Tibial nerve (tissue), 4 donors: ENCODE results near the gene FRK. TPM values are rescaled to one million over a fixed set of nuclear protein-coding genes. Genes with fewer than 3 reads are reported as not detected.
"Not testable (repeated sequence)": the region's sequence is repeated elsewhere in the genome, so short reads cannot be mapped to it uniquely, and the experiment has no call there.

Experiments
- DNase-seq, 2 donors: peaks; one replicate each; pipeline ENCODE4 v3.0.0-alpha.2; 2019; ENCODE audit warnings: low spot score in 2 of 2
- H3K27ac ChIP-seq, 4 donors: fragments of 200-600 bp; sonication (generic) in 3 of 4; one replicate each; pipeline ENCODE4 v1.5.1; 2017 to 2019; ENCODE audit warnings: mild to moderate bottlenecking in 1 of 4
- H3K27me3 ChIP-seq, 2 donors: fragments of 200-600 bp; sonication (generic) in 1 of 2; one replicate each; pipeline versions ENCODE4 v1.5.1 to v1.6.0; 2017 to 2019
- H3K36me3 ChIP-seq, 3 donors: fragments of 200-600 bp; sonication (generic); one replicate each; pipeline ENCODE4 v1.5.1; 2018 to 2019
- H3K4me1 ChIP-seq, 4 donors: fragments of 200-600 bp; sonication (generic) in 3 of 4; one replicate each; pipeline ENCODE4 v1.5.1; 2017 to 2019
- H3K4me3 ChIP-seq, 4 donors: fragments of 200-600 bp; sonication (generic) in 3 of 4; one replicate each; pipeline ENCODE4 v1.5.1; 2017 to 2019; ENCODE audit warnings: mild to moderate bottlenecking in 1 of 4, moderate library complexity in 1 of 4
- H3K9me3 ChIP-seq, 4 donors: fragments of 200-600 bp; sonication (generic) in 3 of 4; one replicate each; pipeline ENCODE4 v1.5.1; 2017 to 2019
- EP300 ChIP-seq, 2 donors: sonication (generic); formaldehyde crosslinking; IDR thresholded peaks; one replicate each; pipeline ENCODE4 v1.6.1; 2017; ENCODE audit warnings: antibody characterized with exemption in 2 of 2, mild to moderate bottlenecking in 1 of 2
- POLR2A ChIP-seq, 2 donors: fragments of 450-650 bp; IDR thresholded peaks; one replicate each; pipeline ENCODE4 v1.6.1; 2017; ENCODE audit warnings: antibody characterized with exemption in 2 of 2, mild to moderate bottlenecking in 2 of 2, moderate library complexity in 2 of 2
- WGBS, 2 donors: methylation state at CpG; one replicate each; pipeline ENCODE4 v1.1.5; 2018; 5-methylcytosine and 5-hydroxymethylcytosine counted together
- total RNA-seq, 4 donors: library from RNA; depleted of rRNA; stranded (reverse); fragments of >200 nt; gene quantifications; one replicate each; pipeline ENCODE4 v1.1.0, GENCODE V29; 2016
- TF ChIP-seq, protein P1 (sequence below), 5 experiments: fragments of 200-600 bp in 3 of 5; fragments of 450-650 bp in 2 of 5; sonication (generic) in 3 of 5; IDR thresholded peaks; one replicate each; pipeline ENCODE4 v1.5.1; 2016 to 2019; ENCODE audit warnings: antibody characterized with exemption in 5 of 5, mild to moderate bottlenecking in 3 of 5, moderate library complexity in 2 of 5

The FRK gene
- total RNA-seq, 4 donors from 2014 or later: 0.78 to 1.3 (median 0.97) TPM

DNA sequence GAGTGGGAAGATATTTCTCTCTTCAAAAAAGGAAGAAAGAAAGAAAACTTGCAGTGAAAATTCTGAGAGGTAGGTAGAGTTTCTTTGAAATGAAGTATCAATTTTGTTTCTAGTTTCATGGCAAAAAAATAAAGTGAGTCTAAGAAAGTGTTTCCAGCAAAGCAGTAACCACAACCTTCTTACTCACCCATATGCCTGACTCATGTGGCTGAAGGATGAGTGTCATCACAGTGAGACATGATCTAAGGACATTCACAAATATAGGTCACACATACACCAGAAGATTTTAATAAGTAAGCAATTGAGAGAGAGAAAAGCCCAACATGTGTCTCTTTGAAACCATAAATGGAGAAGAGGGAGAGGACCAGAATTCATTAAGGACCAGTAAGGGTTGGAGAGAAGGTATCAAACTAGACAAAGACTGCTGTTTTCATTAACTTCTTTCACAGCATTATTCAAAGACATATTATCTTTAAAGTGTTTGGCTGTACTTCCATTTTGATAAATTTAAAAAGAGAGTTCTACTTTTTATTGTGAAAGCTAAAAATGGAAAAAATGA is 169.5 kb downstream of the FRK start:
- TF ChIP-seq, protein P1, sequence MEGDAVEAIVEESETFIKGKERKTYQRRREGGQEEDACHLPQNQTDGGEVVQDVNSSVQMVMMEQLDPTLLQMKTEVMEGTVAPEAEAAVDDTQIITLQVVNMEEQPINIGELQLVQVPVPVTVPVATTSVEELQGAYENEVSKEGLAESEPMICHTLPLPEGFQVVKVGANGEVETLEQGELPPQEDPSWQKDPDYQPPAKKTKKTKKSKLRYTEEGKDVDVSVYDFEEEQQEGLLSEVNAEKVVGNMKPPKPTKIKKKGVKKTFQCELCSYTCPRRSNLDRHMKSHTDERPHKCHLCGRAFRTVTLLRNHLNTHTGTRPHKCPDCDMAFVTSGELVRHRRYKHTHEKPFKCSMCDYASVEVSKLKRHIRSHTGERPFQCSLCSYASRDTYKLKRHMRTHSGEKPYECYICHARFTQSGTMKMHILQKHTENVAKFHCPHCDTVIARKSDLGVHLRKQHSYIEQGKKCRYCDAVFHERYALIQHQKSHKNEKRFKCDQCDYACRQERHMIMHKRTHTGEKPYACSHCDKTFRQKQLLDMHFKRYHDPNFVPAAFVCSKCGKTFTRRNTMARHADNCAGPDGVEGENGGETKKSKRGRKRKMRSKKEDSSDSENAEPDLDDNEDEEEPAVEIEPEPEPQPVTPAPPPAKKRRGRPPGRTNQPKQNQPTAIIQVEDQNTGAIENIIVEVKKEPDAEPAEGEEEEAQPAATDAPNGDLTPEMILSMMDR (IDR thresholded peaks at IDR 0.05): no peak
- TF ChIP-seq EP300 (IDR thresholded peaks at IDR 0.05) (no peak), POLR2A (IDR thresholded peaks at IDR 0.05) (no peak)
- no peak overlapping the region for H3K4me3 ChIP-seq
- DNase-seq: no peak

DNA sequence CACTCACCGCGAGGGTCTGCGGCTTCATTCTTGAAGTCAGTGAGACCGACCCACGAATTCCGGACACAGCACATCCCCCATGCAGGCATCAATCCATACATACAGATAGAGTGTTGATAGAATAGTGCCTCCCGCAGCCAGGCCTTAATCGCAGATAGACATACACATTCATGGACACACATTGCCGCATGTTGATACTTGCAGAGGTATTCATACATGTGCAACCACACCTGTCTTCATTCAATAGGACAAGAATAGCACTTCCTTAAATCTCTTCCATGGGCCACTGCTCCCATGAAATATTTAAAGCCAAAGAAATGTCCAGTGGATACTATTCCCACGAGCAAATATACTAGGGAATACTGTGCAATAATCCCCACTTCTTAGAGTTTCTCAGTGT is 170.5 kb downstream of the FRK start:
- 95% methylated on average over 10 of the region's 10 CpGs for WGBS, 2 donors
- no peak for TF ChIP-seq EP300 (IDR thresholded peaks at IDR 0.05)
- H3K4me1 ChIP-seq: no peaks in the 10 kb centered on the region
- no peaks in the 10 kb centered on the region for H3K36me3 ChIP-seq
- DNase-seq: no peak
- H3K27me3 ChIP-seq: no peaks in the 10 kb centered on the region
- no peak overlapping the region for H3K27ac ChIP-seq
- H3K9me3 ChIP-seq: no peaks in the 10 kb centered on the region
- no peak overlapping the region for H3K4me3 ChIP-seq

More for the DNA sequence above, 169.5 kb downstream of the FRK start:
- no peaks in the 10 kb centered on the region for H3K36me3 ChIP-seq
- no peak overlapping the region for H3K27ac ChIP-seq
- no peaks in the 10 kb centered on the region for H3K9me3 ChIP-seq
- no peaks in the 10 kb centered on the region for H3K27me3 ChIP-seq
- no peaks in the 10 kb centered on the region for H3K4me1 ChIP-seq

DNA sequence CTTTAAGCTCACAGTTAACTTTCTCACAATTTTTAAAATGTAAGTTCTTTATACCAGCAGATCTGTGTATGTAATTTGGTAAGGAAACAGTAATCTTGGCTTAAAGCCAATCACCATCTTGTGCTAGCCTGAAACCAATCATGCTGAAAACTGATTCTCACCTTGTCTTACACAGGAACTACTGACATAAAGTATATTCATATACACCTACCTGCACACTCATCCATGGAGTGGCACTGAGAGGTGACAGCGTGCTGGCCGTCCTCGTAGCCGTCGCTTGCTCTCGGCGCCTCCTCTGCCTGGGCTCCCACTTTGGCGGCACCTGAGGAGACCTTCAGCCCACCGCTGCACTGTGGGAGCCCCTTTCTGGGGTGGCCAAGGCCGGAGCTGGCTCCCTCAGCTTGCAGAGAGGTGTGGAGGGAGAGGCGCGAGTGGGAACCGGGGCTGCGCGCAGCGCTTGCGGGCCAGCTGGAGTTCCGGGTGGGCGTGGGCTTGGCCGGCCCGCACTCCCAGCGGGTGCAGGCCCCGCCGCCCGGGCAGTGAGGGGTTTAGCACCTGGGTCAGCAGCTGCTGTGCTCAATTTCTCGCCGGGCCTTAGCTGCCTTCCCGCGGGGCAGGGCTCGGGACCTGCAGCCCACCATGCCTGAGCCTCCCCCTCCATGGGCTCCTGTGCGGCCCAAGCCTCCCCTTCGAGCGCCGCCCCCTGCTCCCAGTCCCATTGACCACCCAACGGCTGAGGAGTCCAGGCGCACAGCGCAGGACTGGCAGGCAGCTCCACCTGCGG is 171.8 kb downstream of the FRK start:
- not testable (repeated sequence) for H3K27me3 ChIP-seq, H3K27ac ChIP-seq, H3K4me1 ChIP-seq, DNase-seq, H3K36me3 ChIP-seq, H3K9me3 ChIP-seq, H3K4me3 ChIP-seq
- 96 to 97% methylated on average over 8 to 22 of the region's 38 CpGs for WGBS, 2 donors

DNA sequence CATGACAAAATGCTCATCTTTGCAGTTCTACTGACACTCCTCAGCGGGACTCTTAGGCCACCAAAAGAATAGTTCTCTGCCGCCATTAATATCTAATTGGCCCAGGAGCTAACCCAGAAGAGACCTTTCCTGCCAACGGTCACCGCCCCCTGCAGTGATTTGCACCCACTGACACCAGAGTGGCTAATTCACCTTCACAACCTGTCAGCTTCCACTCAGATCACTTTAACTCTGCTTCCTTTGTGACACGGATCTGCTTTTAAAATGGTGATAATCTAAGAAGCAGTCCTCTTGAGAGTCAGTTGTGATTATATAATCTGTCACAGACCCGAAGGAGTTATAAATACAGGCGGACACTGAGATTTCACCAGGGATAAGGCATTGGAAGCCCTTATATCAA is 172.8 kb downstream of the FRK start:
- Histone ChIP-seq H3K4me3 (no peak overlapping the region), H3K27ac (no peak overlapping the region), H3K4me1 (no peaks in the 10 kb centered on the region), H3K27me3 (no peaks in the 10 kb centered on the region), H3K9me3 (no peaks in the 10 kb centered on the region), H3K36me3 (no peaks in the 10 kb centered on the region)
- TF ChIP-seq POLR2A (IDR thresholded peaks at IDR 0.05) (no peak), EP300 (IDR thresholded peaks at IDR 0.05) (no peak)
- TF ChIP-seq, protein P1 (IDR thresholded peaks at IDR 0.05): no peak
- DNase-seq: no peak
- WGBS, 2 donors: 70 to 76% methylated on average over 7 of the region's 7 CpGs

DNA sequence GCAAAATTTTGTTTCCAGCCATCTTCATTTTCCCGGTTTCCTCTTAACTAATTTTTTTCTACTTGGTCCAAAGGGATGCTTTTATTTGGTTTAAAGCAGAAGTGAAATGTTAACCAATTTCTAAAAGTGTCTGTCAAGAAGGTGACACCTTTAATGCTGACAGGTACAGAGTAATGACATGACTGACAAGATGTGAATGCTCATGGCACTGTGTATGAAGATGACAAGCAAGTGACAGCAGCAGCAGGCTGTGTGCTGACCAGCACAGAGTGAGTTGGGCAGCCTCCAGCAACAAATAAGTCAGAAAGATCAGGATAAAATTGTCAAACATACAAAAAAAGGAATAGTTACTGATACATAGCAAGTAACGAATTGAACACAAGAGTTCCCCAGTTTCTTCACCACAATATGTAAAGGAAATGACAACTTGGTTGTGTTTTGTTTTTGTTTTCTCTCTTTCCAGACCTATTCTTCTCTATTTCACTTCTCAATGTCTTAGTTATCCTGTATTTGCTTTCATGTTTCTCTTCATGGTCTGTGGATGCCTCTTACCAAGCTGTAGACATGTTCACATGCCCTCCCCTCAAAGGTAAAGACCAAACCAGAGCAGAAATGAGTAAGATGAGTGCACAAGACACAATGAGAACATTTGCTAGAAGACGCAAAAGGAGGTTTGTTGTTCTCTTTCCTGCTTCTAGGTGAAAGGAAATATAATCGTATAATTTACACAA is 174.9 kb downstream of the FRK start:
- TF ChIP-seq, protein P1 (IDR thresholded peaks at IDR 0.05): no peak
- TF ChIP-seq POLR2A (IDR thresholded peaks at IDR 0.05) (no peak), EP300 (IDR thresholded peaks at IDR 0.05) (no peak)
- no peak overlapping the region for H3K4me3 ChIP-seq
- 70 to 72% methylated on average over 4 of the region's 4 CpGs for WGBS, 2 donors
- H3K4me1 ChIP-seq: no peaks in the 10 kb centered on the region
- no peak overlapping the region for H3K27ac ChIP-seq
- no peaks in the 10 kb centered on the region for H3K9me3 ChIP-seq
- DNase-seq: no peak
- H3K27me3 ChIP-seq: no peaks in the 10 kb centered on the region
- H3K36me3 ChIP-seq: no peaks in the 10 kb centered on the region

DNA sequence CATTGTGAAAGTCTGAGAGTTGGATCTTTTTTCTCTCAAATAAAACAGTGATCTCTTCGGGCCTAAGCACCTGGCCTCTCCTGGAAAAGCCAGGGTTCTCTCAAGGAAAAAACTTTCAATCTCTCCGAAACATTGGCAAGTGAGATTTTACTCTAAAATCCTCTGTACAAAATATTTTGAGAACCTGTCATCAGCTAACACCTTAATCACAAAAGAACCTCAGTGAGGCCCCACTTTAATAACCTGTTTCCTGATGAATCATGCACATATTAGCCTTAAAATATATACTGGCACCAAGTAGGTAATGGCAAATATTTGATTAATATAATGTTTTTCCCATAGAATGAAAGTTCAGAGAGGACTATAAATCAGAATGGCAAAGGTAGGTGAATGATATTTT is 177.9 kb downstream of the FRK start:
- 86 to 92% methylated on average over 2 of the region's 2 CpGs for WGBS, 2 donors
- no peaks in the 10 kb centered on the region for H3K4me1 ChIP-seq
- no peaks in the 10 kb centered on the region for H3K9me3 ChIP-seq
- TF ChIP-seq EP300 (IDR thresholded peaks at IDR 0.05) (no peak), POLR2A (IDR thresholded peaks at IDR 0.05) (no peak)
- no peaks in the 10 kb centered on the region for H3K36me3 ChIP-seq
- no peak overlapping the region for H3K4me3 ChIP-seq
- no peak overlapping the region for H3K27ac ChIP-seq
- no peak for DNase-seq
- no peaks in the 10 kb centered on the region for H3K27me3 ChIP-seq
